ENCODE results near the gene MORC1.

Gene MORC1

GRCh38 chr3:109131276-109131675, 13.3 kb upstream of the MORC1 start:
- TF ChIP-seq CTCF (IDR thresholded peaks at IDR 0.05; ENCODE audit: low read length, missing control alignments) = no peak

GRCh38 chr3:109127553-109127952, 9.6 kb upstream of the MORC1 start:
- DNase-seq (ENCODE audit: low read depth) = no peak
- TF ChIP-seq CTCF (IDR thresholded peaks at IDR 0.05; ENCODE audit: low read length, missing control alignments) = no peak
- no peak overlapping the region for H3K4me3 ChIP-seq (replicated peaks; ENCODE audit: low read depth, low read length)

More at GRCh38 chr3:109131276-109131675, 13.3 kb upstream of the MORC1 start:
- no peak for DNase-seq (ENCODE audit: low read depth)
- H3K4me3 ChIP-seq (replicated peaks; ENCODE audit: low read depth, low read length) = no peak overlapping the region

- no peak overlapping the region for H3K4me3 ChIP-seq (replicated peaks; ENCODE audit: low read depth, low read length)
- no peak for DNase-seq (ENCODE audit: low read depth)
- TF ChIP-seq CTCF (IDR thresholded peaks at IDR 0.05; ENCODE audit: low read length, missing control alignments) = no peak
These were observed 8.0 kb upstream of the MORC1 start for GRCh38 chr3:109125902-109126301.

GRCh38 chr3:109122690-109123089, 4.8 kb upstream of the MORC1 start:
- H3K4me3 ChIP-seq (replicated peaks; ENCODE audit: low read depth, low read length) = no peak overlapping the region
- no peak for TF ChIP-seq CTCF (IDR thresholded peaks at IDR 0.05; ENCODE audit: low read length, missing control alignments)
- DNase-seq (ENCODE audit: low read depth) = no peak

- TF ChIP-seq CTCF (IDR thresholded peaks at IDR 0.05; ENCODE audit: low read length, missing control alignments) = no peak
- no peak overlapping the region for H3K4me3 ChIP-seq (replicated peaks; ENCODE audit: low read depth, low read length)
- no peak for DNase-seq (ENCODE audit: low read depth)
These were observed 650 bp upstream of the MORC1 start for GRCh38 chr3:109118584-109118983.

GRCh38 chr3:109116031-109116430, 1.9 kb downstream of the MORC1 start:
- DNase-seq (ENCODE audit: low read depth) = no peak
- TF ChIP-seq CTCF (IDR thresholded peaks at IDR 0.05; ENCODE audit: low read length, missing control alignments) = no peak
- no peak overlapping the region for H3K4me3 ChIP-seq (replicated peaks; ENCODE audit: low read depth, low read length)

- TF ChIP-seq CTCF (IDR thresholded peaks at IDR 0.05; ENCODE audit: low read length, missing control alignments) = no peak
- no peak for DNase-seq (ENCODE audit: low read depth)
- H3K4me3 ChIP-seq (replicated peaks; ENCODE audit: low read depth, low read length) = no peak overlapping the region
These were observed 2.5 kb downstream of the MORC1 start for GRCh38 chr3:109115451-109115850.

All from fibroblast of pulmonary artery (primary cell).